NB4 (cell line): ENCODE data around the gene KDM4C.

Source experiments
- POLR2A ChIP-seq: IDR thresholded peaks from 2 replicates; pipeline ENCODE4 v1.6.1; 2011; ENCODE audit warnings: mild to moderate bottlenecking; ENCODE audit not compliant: insufficient read length; ENCODE audit errors: extremely low read depth
- TF ChIP-seq, protein P1 (sequence below): IDR thresholded peaks from one replicate; pipeline ENCODE4 v1.5.1; 2012; ENCODE audit warnings: low read depth, low read length

GRCh38 chr9:7209016-7209715 lies 451.4 kb downstream of the KDM4C start:
- TF ChIP-seq, protein P1, sequence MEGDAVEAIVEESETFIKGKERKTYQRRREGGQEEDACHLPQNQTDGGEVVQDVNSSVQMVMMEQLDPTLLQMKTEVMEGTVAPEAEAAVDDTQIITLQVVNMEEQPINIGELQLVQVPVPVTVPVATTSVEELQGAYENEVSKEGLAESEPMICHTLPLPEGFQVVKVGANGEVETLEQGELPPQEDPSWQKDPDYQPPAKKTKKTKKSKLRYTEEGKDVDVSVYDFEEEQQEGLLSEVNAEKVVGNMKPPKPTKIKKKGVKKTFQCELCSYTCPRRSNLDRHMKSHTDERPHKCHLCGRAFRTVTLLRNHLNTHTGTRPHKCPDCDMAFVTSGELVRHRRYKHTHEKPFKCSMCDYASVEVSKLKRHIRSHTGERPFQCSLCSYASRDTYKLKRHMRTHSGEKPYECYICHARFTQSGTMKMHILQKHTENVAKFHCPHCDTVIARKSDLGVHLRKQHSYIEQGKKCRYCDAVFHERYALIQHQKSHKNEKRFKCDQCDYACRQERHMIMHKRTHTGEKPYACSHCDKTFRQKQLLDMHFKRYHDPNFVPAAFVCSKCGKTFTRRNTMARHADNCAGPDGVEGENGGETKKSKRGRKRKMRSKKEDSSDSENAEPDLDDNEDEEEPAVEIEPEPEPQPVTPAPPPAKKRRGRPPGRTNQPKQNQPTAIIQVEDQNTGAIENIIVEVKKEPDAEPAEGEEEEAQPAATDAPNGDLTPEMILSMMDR: no peak
- TF ChIP-seq POLR2A: no peak
